Natural killer cell (primary cell): ENCODE measurements around the gene TAOK2. TPM values are rescaled to one million over a fixed set of nuclear protein-coding genes. Genes with fewer than 3 reads are reported as not detected.
"Not testable (repeated sequence)": the region's sequence is repeated elsewhere in the genome, so short reads cannot be mapped to it uniquely, and the experiment has no call there.

Experiments used
- ATAC-seq, 3 donors: fragments of 150-1000 bp in 2 of 3; fragments of 200-7000 bp in 1 of 3; cut with Tn5 transposase; 1 replicate in 1 of 3; 2 replicates in 2 of 3; pipeline ENCODE4 v1.10.0; 2021; ENCODE audit warnings: mild to moderate bottlenecking in 2 of 3, moderate library complexity in 2 of 3
- DNase-seq, 2 donors: peaks; one replicate each; pipeline versions ENCODE4 v3.0.0 to v3.0.0-alpha.2; 2013 to 2021; ENCODE audit warnings: mixed read lengths in 1 of 2
- H3K27ac ChIP-seq: one replicate; pipeline ENCODE4 v1.5.1; 2013; ENCODE audit warnings: mild to moderate bottlenecking, low read length
- H3K27me3 ChIP-seq: one replicate; pipeline ENCODE4 v1.6.1; 2013; ENCODE audit warnings: low read length; ENCODE audit not compliant: control insufficient read depth, insufficient read depth
- H3K36me3 ChIP-seq: one replicate; pipeline ENCODE4 v1.6.1; 2013; ENCODE audit warnings: low read length; ENCODE audit not compliant: control insufficient read depth, insufficient read depth
- H3K4me1 ChIP-seq: one replicate; pipeline ENCODE4 v1.6.1; 2013; ENCODE audit warnings: low read length; ENCODE audit not compliant: control insufficient read depth, insufficient read depth
- H3K4me3 ChIP-seq: one replicate; pipeline ENCODE4 v1.5.1; 2013; ENCODE audit warnings: low read length
- H3K9me3 ChIP-seq: one replicate; pipeline ENCODE4 v1.6.1; 2013; ENCODE audit warnings: low read length; ENCODE audit not compliant: control insufficient read depth, insufficient read depth
- H3K27ac Mint-ChIP-seq, 2 donors: one replicate each; pipeline ENCODE4 v1.8.0; 2022; ENCODE audit warnings: mild to moderate bottlenecking in 2 of 2, mixed read lengths in 2 of 2, moderate library complexity in 1 of 2
- H3K27me3 Mint-ChIP-seq, 2 donors: one replicate each; pipeline ENCODE4 v1.8.0; 2022; ENCODE audit warnings: low read depth in 2 of 2, mixed read lengths in 2 of 2
- H3K36me3 Mint-ChIP-seq: one replicate; pipeline ENCODE4 v1.8.0; 2022; ENCODE audit warnings: mixed read lengths
- H3K4me1 Mint-ChIP-seq, 2 donors: one replicate each; pipeline ENCODE4 v1.8.0; 2022; ENCODE audit warnings: mixed read lengths in 2 of 2
- H3K4me3 Mint-ChIP-seq: one replicate; pipeline ENCODE4 v1.8.0; 2022; ENCODE audit warnings: mild to moderate bottlenecking, moderate library complexity, mixed read lengths
- H3K9me3 Mint-ChIP-seq, 2 donors: one replicate each; pipeline ENCODE4 v1.8.0; 2022; ENCODE audit warnings: mixed read lengths in 2 of 2
- CTCF ChIP-seq: fragments of 200-600 bp; IDR thresholded peaks from one replicate; pipeline ENCODE4 v1.8.0; 2022; ENCODE audit warnings: antibody characterized with exemption
- WGBS: methylation state at CpG from one replicate; pipeline ENCODE4 v1.1.7; 2013; ENCODE audit warnings: missing lambda C conversion rate; ENCODE audit not compliant: insufficient coverage; 5-methylcytosine and 5-hydroxymethylcytosine counted together
- intact Hi-C: fragments of 100-400 bp; cut with micrococcal nuclease; formaldehyde crosslinking; loops from one replicate; pipeline ENCODE4 v1.14.2; 2022
- total RNA-seq, 4 donors: library from RNA; stranded (reverse); fragments of 120-200 nt in 1 of 4; gene quantifications; one replicate each; pipeline versions ENCODE4 v1.2.3 to v1.2.4, GENCODE V29; 2013 to 2022

TAOK2 gene
- total RNA-seq, 3 donors from 2014 or later (not counting 1 experiment from before 2014, with no cell fraction given), result 35.3 to 42.8 (median 41.5) TPM

- no peak overlapping the region for H3K27ac Mint-ChIP-seq
- Histone ChIP-seq H3K4me1 (no peaks in the 10 kb centered on the region), H3K4me3 (no peak overlapping the region), H3K27me3 (no peaks in the 10 kb centered on the region), H3K9me3 (no peaks in the 10 kb centered on the region), H3K36me3 (no peaks in the 10 kb centered on the region), H3K27ac (no peak overlapping the region)
- H3K4me3 Mint-ChIP-seq, result no peak overlapping the region
- H3K4me1 Mint-ChIP-seq, result peaks cover 0 to 3% of the 10 kb centered on the region in 2 donors
- no peaks in the 10 kb centered on the region for H3K27me3 Mint-ChIP-seq
- no peaks in the 10 kb centered on the region for H3K36me3 Mint-ChIP-seq
- intact Hi-C loops, result no loop called here
- ATAC-seq (no peak), DNase-seq (no peak)
- WGBS, result 14% methylated on average over 5 of the region's 5 CpGs
- no peaks in the 10 kb centered on the region for H3K9me3 Mint-ChIP-seq
- TF ChIP-seq CTCF, result no peak
These were observed 66.6 kb downstream of the TAOK2 start for GRCh38 chr16:30040221-30040620.

GRCh38 chr16:30040690-30041089 is 67.0 kb downstream of the TAOK2 start:
- H3K9me3 ChIP-seq, H3K4me3 Mint-ChIP-seq, H3K27me3 ChIP-seq, H3K27ac Mint-ChIP-seq, DNase-seq, H3K27ac ChIP-seq, H3K36me3 Mint-ChIP-seq, H3K36me3 ChIP-seq, H3K4me1 ChIP-seq, ATAC-seq, intact Hi-C loops, H3K4me1 Mint-ChIP-seq, H3K27me3 Mint-ChIP-seq, H3K4me3 ChIP-seq, H3K9me3 Mint-ChIP-seq: not testable (repeated sequence)
- 68% methylated on average over 4 of the region's 5 CpGs for WGBS

- no peaks in the 10 kb centered on the region for H3K9me3 ChIP-seq
- intact Hi-C loops, result no loop called here
- DNase-seq (peak in 1 of 2 donors; percentile 57), ATAC-seq (no peak)
- no peak overlapping the region for H3K4me3 ChIP-seq
- H3K36me3 ChIP-seq, result no peaks in the 10 kb centered on the region
- no peak overlapping the region for H3K4me3 Mint-ChIP-seq
- no peak overlapping the region for H3K27ac Mint-ChIP-seq
- H3K27me3 Mint-ChIP-seq, result no peaks in the 10 kb centered on the region
- no peaks in the 10 kb centered on the region for H3K36me3 Mint-ChIP-seq
- H3K9me3 Mint-ChIP-seq, result no peaks in the 10 kb centered on the region
- H3K4me1 ChIP-seq, result no peaks in the 10 kb centered on the region
- peaks cover 0 to 7% of the 10 kb centered on the region in 2 donors for H3K4me1 Mint-ChIP-seq
- H3K27me3 ChIP-seq, result no peaks in the 10 kb centered on the region
- 42% methylated on average over 1 of the region's 5 CpGs for WGBS
- TF ChIP-seq CTCF, result peak; percentile 28
- H3K27ac ChIP-seq, result no peak overlapping the region
These were observed 68.2 kb downstream of the TAOK2 start for GRCh38 chr16:30041841-30042240.

Other genes with a start within 250 kb of the TAOK2 start
- 100 to 1,000 TPM in 2 of 3 donors, 10 to 100 TPM in 1; 100.0 to 172 (median 146) TPM for gene C16orf54, start 227.9 kb upstream of the TAOK2 start, total RNA-seq
- not detected for gene ZG16, start 195.6 kb upstream of the TAOK2 start, total RNA-seq
- 10 to 100 TPM; 73.4 to 96.0 (median 86.5) TPM for gene KIF22, start 183.1 kb upstream of the TAOK2 start, total RNA-seq
- 100 to 1,000 TPM; 234 to 265 (median 252) TPM for gene MAZ, start 167.3 kb upstream of the TAOK2 start, total RNA-seq
- gene PRRT2, start 161.7 kb upstream of the TAOK2 start, total RNA-seq, result 1 to 10 TPM in 1 of 3 donors, under 1 TPM in 2; 0.70 to 1.4 (median 0.91) TPM
- 10 to 100 TPM in 2 of 3 donors, 1 to 10 TPM in 1; 8.9 to 16.2 (median 13.4) TPM for gene PAGR1, start 157.7 kb upstream of the TAOK2 start, total RNA-seq
- 100 to 1,000 TPM; 154 to 168 (median 163) TPM for gene MVP, start 153.4 kb upstream of the TAOK2 start, total RNA-seq
- 10 to 100 TPM; 42.3 to 66.9 (median 53.0) TPM for gene CDIPT, start 110.6 kb upstream of the TAOK2 start, total RNA-seq
- gene SEZ6L2, start 74.3 kb upstream of the TAOK2 start, total RNA-seq, result under 1 TPM in 1 of 3 donors, not detected in 2; 0.14 TPM
- gene ASPHD1, start 73.4 kb upstream of the TAOK2 start, total RNA-seq, result not detected
- gene KCTD13, start 47.6 kb upstream of the TAOK2 start, total RNA-seq, result 10 to 100 TPM; 36.1 to 54.0 (median 51.7) TPM
- 10 to 100 TPM; 50.2 to 69.5 (median 50.8) TPM for gene TMEM219, start 11.8 kb upstream of the TAOK2 start, total RNA-seq
- gene HIRIP3, start 21.7 kb downstream of the TAOK2 start, total RNA-seq, result 10 to 100 TPM; 11.1 to 13.4 (median 12.7) TPM
- gene INO80E, start 22.4 kb downstream of the TAOK2 start, total RNA-seq, result 100 to 1,000 TPM in 1 of 3 donors, 10 to 100 TPM in 2; 75.0 to 107 (median 99.5) TPM
- not detected for gene DOC2A, start 37.2 kb downstream of the TAOK2 start, total RNA-seq
- gene C16orf92, start 49.3 kb downstream of the TAOK2 start, total RNA-seq, result not detected
- 1 to 10 TPM in 2 of 3 donors, under 1 TPM in 1; 0.88 to 2.0 (median 1.7) TPM for gene TLCD3B, start 57.4 kb downstream of the TAOK2 start, total RNA-seq
- gene ALDOA, start 91.9 kb downstream of the TAOK2 start, total RNA-seq, result 100 to 1,000 TPM; 412 to 544 (median 490) TPM
- 100 to 1,000 TPM; 119 to 132 (median 130) TPM for gene PPP4C, start 102.1 kb downstream of the TAOK2 start, total RNA-seq
- 1 to 10 TPM in 1 of 3 donors, under 1 TPM in 2; 0.91 to 1.1 (median 0.98) TPM for gene TBX6, start 118.1 kb downstream of the TAOK2 start, total RNA-seq
- gene YPEL3, start 122.3 kb downstream of the TAOK2 start, total RNA-seq, result 100 to 1,000 TPM; 148 to 177 (median 160) TPM
- gene GDPD3, start 139.7 kb downstream of the TAOK2 start, total RNA-seq, result 10 to 100 TPM in 1 of 3 donors, 1 to 10 TPM in 2; 5.3 to 14.7 (median 9.1) TPM
- 10 to 100 TPM; 45.2 to 55.7 (median 50.9) TPM for gene MAPK3, start 149.4 kb downstream of the TAOK2 start, total RNA-seq
- gene CORO1A, start 209.7 kb downstream of the TAOK2 start, total RNA-seq, result 100 to 1,000 TPM; 699 to 926 (median 829) TPM
- gene BOLA2B, start 219.8 kb downstream of the TAOK2 start, total RNA-seq, result 10 to 100 TPM; 63.0 to 94.3 (median 70.6) TPM
- gene SLX1A, start 220.0 kb downstream of the TAOK2 start, total RNA-seq, result 100 to 1,000 TPM in 2 of 3 donors, 10 to 100 TPM in 1; 78.1 to 132 (median 109) TPM
- 10 to 100 TPM; 15.9 to 27.1 (median 19.4) TPM for gene SULT1A3, start 225.4 kb downstream of the TAOK2 start, total RNA-seq